ENCODE measurements around the gene TMEM254. TPM values are rescaled to one million over a fixed set of nuclear protein-coding genes. Genes with fewer than 3 reads are reported as not detected.
A peak's percentile ranks its signal among the peaks of the same experiment; 100 is the strongest.

TMEM254 gene
- total RNA-seq, 1 donor from 2014 or later, result 22.2 TPM

DNA sequence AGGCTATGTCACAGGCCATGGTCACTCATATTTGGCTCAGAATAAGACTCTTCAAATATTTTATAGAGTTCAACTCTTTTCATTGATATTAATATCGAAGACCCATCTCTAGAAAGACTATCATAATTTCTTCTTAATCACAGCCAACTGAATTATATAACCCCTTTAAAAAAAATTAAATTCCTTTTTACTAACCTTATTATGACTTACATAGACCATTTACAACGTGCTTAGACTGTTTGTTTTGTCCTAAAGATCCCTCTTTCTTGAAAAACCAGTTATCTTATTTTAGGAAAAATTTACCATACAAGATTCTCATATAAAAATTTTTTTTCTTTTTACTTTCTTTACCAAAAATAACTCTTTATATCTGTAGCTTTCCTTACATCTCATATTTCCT is 10.2 kb upstream of the TMEM254 start:
- DNase-seq (ENCODE audit: extremely low spot score, unreplicated experiment), result no peak
- no peaks in the 10 kb centered on the region for H3K27me3 Mint-ChIP-seq (ENCODE audit: unreplicated experiment)
- H3K4me1 Mint-ChIP-seq (ENCODE audit: unreplicated experiment), result peaks cover 3% of the 10 kb centered on the region

DNA sequence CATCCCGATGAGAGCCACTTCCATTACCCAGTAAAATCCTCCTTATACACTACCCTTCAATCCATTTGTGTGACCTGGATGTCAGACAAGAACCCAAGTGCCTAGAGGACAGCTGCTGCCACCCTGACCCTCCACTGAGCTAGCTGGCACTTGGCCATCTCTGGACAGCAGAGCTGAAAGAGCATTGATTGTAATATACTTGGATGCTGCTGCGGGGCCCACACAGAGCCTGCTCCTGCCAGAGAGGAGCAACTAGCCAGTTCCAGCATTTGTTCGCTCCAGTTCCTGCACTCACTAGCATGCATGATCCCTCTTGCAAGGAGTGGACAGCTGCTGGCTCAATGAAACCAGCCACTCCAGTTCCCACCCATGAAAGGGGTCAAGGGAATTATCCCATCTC is 8.4 kb upstream of the TMEM254 start:
- no peaks in the 10 kb centered on the region for H3K36me3 Mint-ChIP-seq (ENCODE audit: unreplicated experiment)
- H3K4me1 Mint-ChIP-seq (ENCODE audit: unreplicated experiment), result no peaks in the 10 kb centered on the region
- no peak overlapping the region for H3K27ac Mint-ChIP-seq (ENCODE audit: unreplicated experiment)
- H3K9me3 Mint-ChIP-seq (ENCODE audit: unreplicated experiment), result peaks cover 6% of the 10 kb centered on the region
- no peak for DNase-seq (ENCODE audit: extremely low spot score, unreplicated experiment)
- H3K27me3 Mint-ChIP-seq (ENCODE audit: unreplicated experiment), result no peaks in the 10 kb centered on the region
- TF ChIP-seq, protein P1, sequence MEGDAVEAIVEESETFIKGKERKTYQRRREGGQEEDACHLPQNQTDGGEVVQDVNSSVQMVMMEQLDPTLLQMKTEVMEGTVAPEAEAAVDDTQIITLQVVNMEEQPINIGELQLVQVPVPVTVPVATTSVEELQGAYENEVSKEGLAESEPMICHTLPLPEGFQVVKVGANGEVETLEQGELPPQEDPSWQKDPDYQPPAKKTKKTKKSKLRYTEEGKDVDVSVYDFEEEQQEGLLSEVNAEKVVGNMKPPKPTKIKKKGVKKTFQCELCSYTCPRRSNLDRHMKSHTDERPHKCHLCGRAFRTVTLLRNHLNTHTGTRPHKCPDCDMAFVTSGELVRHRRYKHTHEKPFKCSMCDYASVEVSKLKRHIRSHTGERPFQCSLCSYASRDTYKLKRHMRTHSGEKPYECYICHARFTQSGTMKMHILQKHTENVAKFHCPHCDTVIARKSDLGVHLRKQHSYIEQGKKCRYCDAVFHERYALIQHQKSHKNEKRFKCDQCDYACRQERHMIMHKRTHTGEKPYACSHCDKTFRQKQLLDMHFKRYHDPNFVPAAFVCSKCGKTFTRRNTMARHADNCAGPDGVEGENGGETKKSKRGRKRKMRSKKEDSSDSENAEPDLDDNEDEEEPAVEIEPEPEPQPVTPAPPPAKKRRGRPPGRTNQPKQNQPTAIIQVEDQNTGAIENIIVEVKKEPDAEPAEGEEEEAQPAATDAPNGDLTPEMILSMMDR (IDR thresholded peaks at IDR 0.05), result no peak
- no peak overlapping the region for H3K4me3 Mint-ChIP-seq (ENCODE audit: unreplicated experiment)

More for the DNA sequence above, 10.2 kb upstream of the TMEM254 start:
- TF ChIP-seq, protein P1 (IDR thresholded peaks at IDR 0.05), result no peak
- Mint-ChIP-seq H3K27ac (ENCODE audit: unreplicated experiment) (no peak overlapping the region), H3K36me3 (ENCODE audit: unreplicated experiment) (no peaks in the 10 kb centered on the region), H3K9me3 (ENCODE audit: unreplicated experiment) (peaks cover 6% of the 10 kb centered on the region), H3K4me3 (ENCODE audit: unreplicated experiment) (no peak overlapping the region)

DNA sequence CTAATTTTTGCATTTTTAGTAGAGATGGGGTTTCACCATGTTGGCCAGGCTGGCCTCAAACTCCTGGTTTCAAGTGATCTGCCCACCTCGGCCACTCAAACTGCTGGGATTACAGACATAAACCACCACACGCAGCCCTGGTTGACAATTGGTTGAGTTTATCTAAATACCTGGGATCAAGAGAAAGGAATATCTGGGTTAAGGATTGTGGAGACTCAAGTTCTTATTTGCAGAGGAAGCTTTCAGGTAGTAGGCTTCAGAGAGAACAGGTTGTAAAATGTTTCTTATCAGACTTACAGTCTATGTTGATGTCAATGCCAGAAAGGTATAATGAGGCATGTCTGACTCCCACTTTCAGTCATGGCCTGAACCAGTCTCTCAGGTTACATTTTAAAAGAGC is 5.9 kb upstream of the TMEM254 start:
- no peaks in the 10 kb centered on the region for H3K36me3 Mint-ChIP-seq (ENCODE audit: unreplicated experiment)
- TF ChIP-seq, protein P1 (IDR thresholded peaks at IDR 0.05), result no peak
- H3K9me3 Mint-ChIP-seq (ENCODE audit: unreplicated experiment), result peaks cover 6% of the 10 kb centered on the region
- peaks cover 2% of the 10 kb centered on the region for H3K4me1 Mint-ChIP-seq (ENCODE audit: unreplicated experiment)
- no peak overlapping the region for H3K27ac Mint-ChIP-seq (ENCODE audit: unreplicated experiment)
- DNase-seq (ENCODE audit: extremely low spot score, unreplicated experiment), result no peak
- no peaks in the 10 kb centered on the region for H3K27me3 Mint-ChIP-seq (ENCODE audit: unreplicated experiment)
- no peak overlapping the region for H3K4me3 Mint-ChIP-seq (ENCODE audit: unreplicated experiment)

DNA sequence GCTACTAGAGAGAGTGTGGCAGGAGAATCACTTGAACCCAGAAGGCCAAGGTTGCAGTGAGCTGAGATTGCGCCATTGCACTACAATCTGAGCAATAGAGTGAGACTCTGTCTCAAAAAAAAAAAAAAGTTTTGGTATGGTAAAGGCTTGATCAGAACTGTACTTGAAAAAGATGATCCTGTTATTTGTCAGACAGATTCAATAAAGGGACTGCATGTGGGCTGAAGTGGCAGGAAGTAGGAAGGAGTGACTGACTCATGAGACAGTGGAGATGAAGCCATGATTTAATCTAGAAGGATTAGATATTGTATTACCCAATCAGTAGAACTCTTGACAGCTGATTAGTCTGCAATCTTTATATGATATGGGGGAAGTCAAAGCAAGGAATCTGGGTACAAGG is 2.7 kb upstream of the TMEM254 start:
- TF ChIP-seq, protein P1 (IDR thresholded peaks at IDR 0.05), result no peak
- H3K9me3 Mint-ChIP-seq (ENCODE audit: unreplicated experiment), result no peaks in the 10 kb centered on the region
- no peaks in the 10 kb centered on the region for H3K36me3 Mint-ChIP-seq (ENCODE audit: unreplicated experiment)
- no peak overlapping the region for H3K27ac Mint-ChIP-seq (ENCODE audit: unreplicated experiment)
- no peak overlapping the region for H3K4me3 Mint-ChIP-seq (ENCODE audit: unreplicated experiment)
- H3K27me3 Mint-ChIP-seq (ENCODE audit: unreplicated experiment), result no peaks in the 10 kb centered on the region
- H3K4me1 Mint-ChIP-seq (ENCODE audit: unreplicated experiment), result peaks cover 20% of the 10 kb centered on the region
- no peak for DNase-seq (ENCODE audit: extremely low spot score, unreplicated experiment)

DNA sequence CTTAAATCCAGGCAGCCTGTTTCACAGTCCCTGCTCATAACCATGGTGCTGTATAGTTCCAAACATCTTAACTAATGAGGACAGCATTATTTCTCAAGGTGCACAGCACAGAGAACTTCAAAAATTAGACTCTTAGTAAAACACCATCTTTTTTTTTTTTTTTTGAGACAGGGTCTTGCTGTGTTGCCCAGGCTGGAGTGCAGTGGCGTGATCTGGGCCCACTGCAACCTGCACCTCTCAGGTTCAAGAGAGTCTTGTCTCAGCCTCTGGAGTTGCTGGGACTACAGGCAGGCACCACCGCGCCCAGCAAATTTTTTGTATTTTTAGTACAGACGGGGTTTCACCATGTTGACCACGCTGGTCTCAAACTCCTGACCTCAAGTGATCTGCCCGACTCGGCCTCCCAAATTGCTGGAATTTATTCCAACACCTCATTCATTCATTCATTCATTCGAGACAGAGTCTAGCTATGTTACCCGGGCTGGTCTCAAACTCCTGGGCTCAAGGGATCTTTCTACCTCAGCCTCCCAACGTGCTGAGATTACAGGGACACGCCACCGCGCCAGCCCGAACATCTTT is 507 bp upstream of the TMEM254 start:
- H3K4me1 Mint-ChIP-seq (ENCODE audit: unreplicated experiment), result peaks cover 20% of the 10 kb centered on the region
- peak overlapping the region; percentile 98 for H3K27ac Mint-ChIP-seq (ENCODE audit: unreplicated experiment)
- no peaks in the 10 kb centered on the region for H3K9me3 Mint-ChIP-seq (ENCODE audit: unreplicated experiment)
- H3K27me3 Mint-ChIP-seq (ENCODE audit: unreplicated experiment), result no peaks in the 10 kb centered on the region
- DNase-seq (ENCODE audit: extremely low spot score, unreplicated experiment), result no peak
- TF ChIP-seq, protein P1 (IDR thresholded peaks at IDR 0.05), result no peak
- peaks cover 2% of the 10 kb centered on the region for H3K36me3 Mint-ChIP-seq (ENCODE audit: unreplicated experiment)
- H3K4me3 Mint-ChIP-seq (ENCODE audit: unreplicated experiment), result peak overlapping the region; percentile 92

All from osteocyte (in vitro differentiated cells).